SK-N-SH (cell line): ENCODE measurements around the gene SIL1. TPM values are rescaled to one million over a fixed set of nuclear protein-coding genes. Genes with fewer than 3 reads are reported as not detected.

Source experiments
- CTCF ChIA-PET: fragments of 300-600, 350-600 bp; formaldehyde crosslinking; extraction: SDS; loops from one replicate; lab custom pipeline; 2021; lab: Yijun Ruan, JAX
- POLR2A ChIA-PET: fragments of 350-600 bp; sonication (Branson Sonifier 250); formaldehyde crosslinking; extraction: SDS; loops from one replicate; lab custom pipeline; 2020; ENCODE audit warnings: antibody characterized with exemption, inconsistent platforms; lab: Yijun Ruan, JAX
- DNase-seq: peaks from one replicate; pipeline ENCODE4 v3.0.0; 2012
- H2AFZ ChIP-seq: fragments of 200-600 bp; sonication (generic); 2 replicates; pipeline ENCODE4 v1.8.1; 2016; ENCODE audit warnings: antibody characterized with exemption, mild to moderate bottlenecking, low read depth
- H3F3A ChIP-seq: fragments of 200-600 bp; sonication (generic); replicated peaks from 2 replicates; pipeline ENCODE3; 2016; ENCODE audit warnings: antibody characterized with exemption, mild to moderate bottlenecking; ENCODE audit not compliant: insufficient read depth
- H3K27ac ChIP-seq, 2 experiments: fragments of 200-500 bp in 1 of 2; fragments of 200-600 bp in 1 of 2; sonication (Bioruptor generic) in 1 of 2; sonication (generic), shearing (Covaris generic) in 1 of 2; 2 replicates each; pipeline versions ENCODE4 v1.5.1 to v1.6.1; 2014 to 2016; ENCODE audit warnings: low read depth in 2 of 2, inconsistent platforms in 1 of 2, low read length in 1 of 2, mild to moderate bottlenecking in 1 of 2, mixed read lengths in 1 of 2
- H3K27me3 ChIP-seq: fragments of 200-600 bp; sonication (generic), shearing (Covaris generic); 2 replicates; pipeline ENCODE4 v1.6.1; 2016; ENCODE audit warnings: mixed run types; ENCODE audit not compliant: insufficient read depth
- H3K36me3 ChIP-seq, 2 experiments: fragments of 200-500 bp in 1 of 2; fragments of 200-600 bp in 1 of 2; sonication (Bioruptor generic) in 1 of 2; sonication (generic) in 1 of 2; replicated peaks in 1 of 2; 2 replicates each; pipeline versions ENCODE3 to v1.5.1; 2014 to 2016; ENCODE audit warnings: low read length in 1 of 2, mild to moderate bottlenecking in 1 of 2; ENCODE audit not compliant: insufficient read depth in 2 of 2, control insufficient read depth in 1 of 2
- H3K4me1 ChIP-seq, 2 experiments: fragments of 200-500 bp in 1 of 2; fragments of 200-600 bp in 1 of 2; sonication (Bioruptor generic) in 1 of 2; sonication (generic), shearing (Covaris generic) in 1 of 2; 2 replicates each; pipeline versions ENCODE4 v1.5.1 to v1.6.1; 2014 to 2016; ENCODE audit warnings: low read depth in 1 of 2, low read length in 1 of 2, mixed run types in 1 of 2; ENCODE audit not compliant: insufficient read depth in 2 of 2, control insufficient read depth in 1 of 2
- H3K4me2 ChIP-seq: fragments of 200-600 bp; sonication (generic), shearing (Covaris generic); 2 replicates; pipeline ENCODE4 v1.6.1; 2017; ENCODE audit warnings: mixed run types
- H3K4me3 ChIP-seq, 2 experiments: fragments of 200-500 bp in 1 of 2; fragments of 200-600 bp in 1 of 2; sonication (Bioruptor generic) in 1 of 2; sonication (generic), shearing (Covaris generic) in 1 of 2; 2 replicates each; pipeline versions ENCODE4 v1.5.1 to v1.8.1; 2014 to 2016; ENCODE audit warnings: low read depth in 2 of 2, inconsistent platforms in 1 of 2, low read length in 1 of 2, mild to moderate bottlenecking in 1 of 2, mixed read lengths in 1 of 2, moderate library complexity in 1 of 2
- H3K79me2 ChIP-seq: fragments of 200-600 bp; sonication (generic); 2 replicates; pipeline ENCODE4 v1.8.1; 2017; ENCODE audit warnings: mild to moderate bottlenecking; ENCODE audit not compliant: insufficient read depth
- H3K9ac ChIP-seq: fragments of 200-600 bp; sonication (generic); 2 replicates; pipeline ENCODE4 v1.6.1; 2017; ENCODE audit warnings: mixed run types
- H3K9me2 ChIP-seq: fragments of 200-600 bp; sonication (generic); 2 replicates; pipeline ENCODE4 v1.6.1; 2017; ENCODE audit warnings: mixed run types
- H3K9me3 ChIP-seq: fragments of 200-600 bp; sonication (generic); 2 replicates; pipeline ENCODE4 v1.6.1; 2017; ENCODE audit warnings: mixed run types, mild to moderate bottlenecking, moderate library complexity
- H4K20me1 ChIP-seq: fragments of 200-600 bp; sonication (generic); 2 replicates; pipeline ENCODE4 v1.6.1; 2017; ENCODE audit warnings: mild to moderate bottlenecking, mixed run types; ENCODE audit not compliant: insufficient read depth
- EP300 ChIP-seq, 2 experiments: IDR thresholded peaks; 2 replicates each; pipeline versions ENCODE4 v1.4.0 to v1.6.1; 2012; ENCODE audit warnings: borderline replicate concordance in 1 of 2, low read depth in 1 of 2, low read length in 1 of 2
- EZH2phosphoT487 ChIP-seq: fragments of 200-600 bp; sonication (generic); IDR thresholded peaks from 2 replicates; pipeline ENCODE4 v1.6.1; 2017; ENCODE audit warnings: low read depth, mixed run types, mild to moderate bottlenecking, antibody characterized with exemption, moderate library complexity, borderline replicate concordance
- FOSL2 ChIP-seq: IDR thresholded peaks from 2 replicates; pipeline ENCODE4 v1.4.0; 2012; ENCODE audit warnings: low read depth, mild to moderate bottlenecking, moderate library complexity, borderline replicate concordance
- FOXJ3 ChIP-seq: sonication (generic); formaldehyde crosslinking; IDR thresholded peaks from 2 replicates; pipeline ENCODE4 v1.5.1; 2020; ENCODE audit warnings: mild to moderate bottlenecking, missing genetic modification reagents
- FOXM1 ChIP-seq: IDR thresholded peaks from 2 replicates; pipeline ENCODE4 v1.4.0; 2012; ENCODE audit warnings: low read depth, mild to moderate bottlenecking
- GABPA ChIP-seq: IDR thresholded peaks from 2 replicates; pipeline ENCODE4 v1.4.0; 2012; ENCODE audit warnings: low read depth, mild to moderate bottlenecking
- GATA2 ChIP-seq: sonication (generic); formaldehyde crosslinking; IDR thresholded peaks from 2 replicates; pipeline ENCODE4 v1.5.0; 2020; ENCODE audit warnings: mild to moderate bottlenecking, missing genetic modification reagents
- JUND ChIP-seq: IDR thresholded peaks from 2 replicates; pipeline ENCODE4 v1.4.0; 2012
- MEF2A ChIP-seq: IDR thresholded peaks from 2 replicates; pipeline ENCODE4 v1.4.0; 2012; ENCODE audit warnings: low read depth, borderline replicate concordance
- POLR2AphosphoS5 ChIP-seq: IDR thresholded peaks from 2 replicates; pipeline ENCODE4 v1.6.1; 2012; ENCODE audit warnings: low read depth, low read length
- RAD21 ChIP-seq: IDR thresholded peaks from 2 replicates; pipeline ENCODE4 v1.6.1; 2012; ENCODE audit warnings: mild to moderate bottlenecking, low read length
- RCOR1 ChIP-seq: fragments of 150-350 bp; IDR thresholded peaks from 2 replicates; pipeline ENCODE4 v1.6.1; 2017; ENCODE audit warnings: antibody characterized with exemption, low read length
- SIN3A ChIP-seq: IDR thresholded peaks from 2 replicates; pipeline ENCODE4 v1.6.1; 2012; ENCODE audit warnings: low read depth, mild to moderate bottlenecking, low read length, moderate library complexity, borderline replicate concordance
- SMC3 ChIP-seq: IDR thresholded peaks from 2 replicates; pipeline ENCODE4 v1.6.1; 2012; ENCODE audit warnings: low read depth, low read length, improper control_type of control experiment
- TAF1 ChIP-seq: IDR thresholded peaks from 2 replicates; pipeline ENCODE4 v1.6.1; 2012; ENCODE audit warnings: low read depth, mild to moderate bottlenecking, low read length, moderate library complexity, borderline replicate concordance
- YY1 ChIP-seq: IDR thresholded peaks from 2 replicates; pipeline ENCODE4 v1.4.0; 2012; ENCODE audit warnings: low read depth, mild to moderate bottlenecking
- WGBS: methylation state at CpG from one replicate; pipeline ENCODE4 v1.1.6; 2017; ENCODE audit warnings: low lambda C conversion rate; 5-methylcytosine and 5-hydroxymethylcytosine counted together
- polyA plus RNA-seq, 3 experiments: library from polyadenylated mRNA; depleted of rRNA; stranded (reverse); fragments of >200 nt; gene quantifications; 2 replicates each; pipeline ENCODE4 v1.2.3, GENCODE V29; 2012
- TF ChIP-seq, protein P1 (sequence below): fragments of 150-350 bp; IDR thresholded peaks from 2 replicates; pipeline ENCODE4 v1.6.1; 2016; ENCODE audit warnings: mild to moderate bottlenecking, low read depth, low read length
- TF ChIP-seq, protein P2 (sequence below): fragments of 200-600 bp; sonication (generic); IDR thresholded peaks from 2 replicates; pipeline ENCODE4 v1.6.1; 2017; ENCODE audit warnings: antibody characterized with exemption, mild to moderate bottlenecking, moderate library complexity
- TF ChIP-seq, protein P3 (sequence below): IDR thresholded peaks from 2 replicates; pipeline ENCODE4; 2012

SIL1 gene
- polyA plus RNA-seq, 1 of the 3 experiments (the other 2 are of a cell fraction), result 25.9 TPM

DNA sequence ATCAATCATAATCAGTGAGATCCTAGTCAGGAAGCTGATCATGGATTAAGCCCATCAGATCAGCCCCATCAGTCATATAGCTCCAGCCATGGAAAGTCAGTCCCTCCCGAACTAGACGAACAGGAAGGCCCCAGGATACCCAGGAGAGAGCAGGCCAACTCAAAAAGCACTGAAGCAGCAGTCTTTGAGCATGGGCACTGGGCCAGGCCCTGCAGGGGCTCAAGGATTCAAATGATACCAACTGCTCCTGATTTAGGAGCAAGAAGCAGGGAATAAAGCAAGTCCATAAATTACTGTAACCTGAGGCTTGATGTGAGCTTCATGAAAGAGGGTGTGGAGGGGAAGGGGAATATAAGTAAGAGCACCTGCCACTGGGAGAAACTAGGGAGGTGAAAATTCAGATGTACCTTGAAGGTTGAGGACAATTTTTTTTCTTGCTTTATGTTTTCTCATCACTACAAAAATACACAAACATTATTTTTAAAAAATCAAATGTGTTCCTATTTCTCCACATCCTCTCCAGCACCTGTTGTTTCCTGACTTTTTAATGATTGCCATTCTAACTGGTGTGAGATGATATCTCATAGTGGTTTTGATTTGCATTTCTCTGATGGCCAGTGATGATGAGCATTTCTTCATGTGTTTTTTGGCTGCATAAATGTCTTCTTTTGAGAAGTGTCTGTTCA lies 115.2 kb downstream of the SIL1 start:
- no peaks in the 10 kb centered on the region for H3K79me2 ChIP-seq
- no peaks in the 10 kb centered on the region for H3K36me3 ChIP-seq
- 100% methylated on average over 2 of the region's 2 CpGs for WGBS
- no peak overlapping the region for H3K4me3 ChIP-seq
- no peaks in the 10 kb centered on the region for H4K20me1 ChIP-seq
- H3F3A ChIP-seq, result no peaks in the 10 kb centered on the region
- H3K9ac ChIP-seq, result no peak overlapping the region
- H3K27ac ChIP-seq, result no peak overlapping the region
- no peaks in the 10 kb centered on the region for H3K27me3 ChIP-seq
- no peak for DNase-seq
- H2AFZ ChIP-seq, result no peak overlapping the region
- TF ChIP-seq FOXJ3 (CRISPR knock-in tag) (no peak), SIN3A (no peak), FOXM1 (no peak), MEF2A (no peak), POLR2AphosphoS5 (no peak), SMC3 (no peak), JUND (no peak), FOSL2 (no peak), TAF1 (no peak), GABPA (no peak), RCOR1 (no peak), EZH2phosphoT487 (no peak), RAD21 (no peak), EP300 (IDR thresholded peaks at IDR 0.05; ENCODE audit: borderline replicate concordance in 1 of 2, low read depth in 1 of 2, low read length in 1 of 2) (no peak), GATA2 (no peak), YY1 (no peak)
- TF ChIP-seq, protein P1, sequence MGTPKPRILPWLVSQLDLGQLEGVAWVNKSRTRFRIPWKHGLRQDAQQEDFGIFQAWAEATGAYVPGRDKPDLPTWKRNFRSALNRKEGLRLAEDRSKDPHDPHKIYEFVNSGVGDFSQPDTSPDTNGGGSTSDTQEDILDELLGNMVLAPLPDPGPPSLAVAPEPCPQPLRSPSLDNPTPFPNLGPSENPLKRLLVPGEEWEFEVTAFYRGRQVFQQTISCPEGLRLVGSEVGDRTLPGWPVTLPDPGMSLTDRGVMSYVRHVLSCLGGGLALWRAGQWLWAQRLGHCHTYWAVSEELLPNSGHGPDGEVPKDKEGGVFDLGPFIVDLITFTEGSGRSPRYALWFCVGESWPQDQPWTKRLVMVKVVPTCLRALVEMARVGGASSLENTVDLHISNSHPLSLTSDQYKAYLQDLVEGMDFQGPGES, result no peak
- TF ChIP-seq, protein P2, sequence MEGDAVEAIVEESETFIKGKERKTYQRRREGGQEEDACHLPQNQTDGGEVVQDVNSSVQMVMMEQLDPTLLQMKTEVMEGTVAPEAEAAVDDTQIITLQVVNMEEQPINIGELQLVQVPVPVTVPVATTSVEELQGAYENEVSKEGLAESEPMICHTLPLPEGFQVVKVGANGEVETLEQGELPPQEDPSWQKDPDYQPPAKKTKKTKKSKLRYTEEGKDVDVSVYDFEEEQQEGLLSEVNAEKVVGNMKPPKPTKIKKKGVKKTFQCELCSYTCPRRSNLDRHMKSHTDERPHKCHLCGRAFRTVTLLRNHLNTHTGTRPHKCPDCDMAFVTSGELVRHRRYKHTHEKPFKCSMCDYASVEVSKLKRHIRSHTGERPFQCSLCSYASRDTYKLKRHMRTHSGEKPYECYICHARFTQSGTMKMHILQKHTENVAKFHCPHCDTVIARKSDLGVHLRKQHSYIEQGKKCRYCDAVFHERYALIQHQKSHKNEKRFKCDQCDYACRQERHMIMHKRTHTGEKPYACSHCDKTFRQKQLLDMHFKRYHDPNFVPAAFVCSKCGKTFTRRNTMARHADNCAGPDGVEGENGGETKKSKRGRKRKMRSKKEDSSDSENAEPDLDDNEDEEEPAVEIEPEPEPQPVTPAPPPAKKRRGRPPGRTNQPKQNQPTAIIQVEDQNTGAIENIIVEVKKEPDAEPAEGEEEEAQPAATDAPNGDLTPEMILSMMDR, result no peak
- TF ChIP-seq, protein P3, sequence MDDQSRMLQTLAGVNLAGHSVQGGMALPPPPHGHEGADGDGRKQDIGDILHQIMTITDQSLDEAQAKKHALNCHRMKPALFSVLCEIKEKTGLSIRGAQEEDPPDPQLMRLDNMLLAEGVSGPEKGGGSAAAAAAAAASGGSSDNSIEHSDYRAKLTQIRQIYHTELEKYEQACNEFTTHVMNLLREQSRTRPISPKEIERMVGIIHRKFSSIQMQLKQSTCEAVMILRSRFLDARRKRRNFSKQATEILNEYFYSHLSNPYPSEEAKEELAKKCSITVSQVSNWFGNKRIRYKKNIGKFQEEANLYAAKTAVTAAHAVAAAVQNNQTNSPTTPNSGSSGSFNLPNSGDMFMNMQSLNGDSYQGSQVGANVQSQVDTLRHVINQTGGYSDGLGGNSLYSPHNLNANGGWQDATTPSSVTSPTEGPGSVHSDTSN, result no peak
- no peak overlapping the region for H3K4me2 ChIP-seq
- H3K9me2 ChIP-seq, result no peaks in the 10 kb centered on the region
- H3K4me1 ChIP-seq, result no peaks in the 10 kb centered on the region
- ChIA-PET POLR2A (no interaction called here), CTCF (no interaction called here)
- no peaks in the 10 kb centered on the region for H3K9me3 ChIP-seq
